Measurements from ENCODE around the gene MAZ.

- TF ChIP-seq GATA2 (IDR thresholded peaks at IDR 0.05; ENCODE audit: low read depth, low read length) (no peak), GATA3 (IDR thresholded peaks at IDR 0.05; ENCODE audit: low read depth, low read length) (no peak)
These were observed 31.5 kb downstream of the MAZ start for GRCh38 chr16:29837841-29838240.

All from SH-SY5Y (cell line).